ENCODE measurements around the gene GRIPAP1.
A peak's percentile ranks its signal among the peaks of the same experiment; 100 is the strongest.

GRIPAP1 gene

GRCh38 chrX:48937054-48937907 lies 64.8 kb downstream of the GRIPAP1 start:
- peaks cover 0 to 76% (median 42%) of the 10 kb centered on the region in 11 experiments; a peak in 16 of 22 replicates for H4K20me1 ChIP-seq
- H3K4me2 ChIP-seq, result peak overlapping the region; percentile 60 to 85 (median 73)
- H3K4me3 ChIP-seq, result peak overlapping the region in 6 of 10 experiments; percentile 7 to 55 (median 32); a peak in 9 of 20 replicates
- peaks cover 0 to 9% (median 6%) of the 10 kb centered on the region in 11 experiments; a peak in 8 of 22 replicates for H3K9me3 ChIP-seq (replicated peaks in 1 of 11)
- peaks cover 9 to 39% (median 26%) of the 10 kb centered on the region in 11 experiments for H3K36me3 ChIP-seq
- peaks cover 51 to 91% (median 66%) of the 10 kb centered on the region in 10 experiments for H3K4me1 ChIP-seq
- peaks cover 21 to 72% (median 58%) of the 10 kb centered on the region in 11 experiments; a peak in 20 of 22 replicates for H3K27me3 ChIP-seq
- H3K27ac ChIP-seq, result peak overlapping the region; percentile 14 to 92 (median 82)
- peak in 4 of 11 experiments; percentile 21 to 72 (median 32); a peak in 5 of 22 replicates for TF ChIP-seq Cebpa-rat (IDR thresholded peaks at IDR 0.05)
- H3K9ac ChIP-seq, result peak overlapping the region; percentile 52 to 80 (median 68); a peak in 21 of 22 replicates

- Histone ChIP-seq H3K27me3 (peaks cover 14 to 65% (median 52%) of the 10 kb centered on the region in 11 experiments; a peak in 20 of 22 replicates), H3K4me2 (peak overlapping the region; percentile 60 to 85 (median 73)), H3K9ac (peak overlapping the region; percentile 52 to 80 (median 68); a peak in 20 of 22 replicates), H4K20me1 (peaks cover 0 to 69% (median 42%) of the 10 kb centered on the region in 11 experiments; a peak in 16 of 22 replicates), H3K36me3 (peaks cover 9 to 40% (median 28%) of the 10 kb centered on the region in 11 experiments), H3K4me3 (peak overlapping the region in 2 of 10 experiments; percentile 33 to 42; a peak in 4 of 20 replicates), H3K9me3 (replicated peaks in 1 of 11) (peaks cover 0 to 9% (median 6%) of the 10 kb centered on the region in 11 experiments; a peak in 8 of 22 replicates), H3K27ac (peak overlapping the region; percentile 14 to 92 (median 82); a peak in 21 of 22 replicates), H3K4me1 (peaks cover 51 to 84% (median 64%) of the 10 kb centered on the region in 10 experiments)
- TF ChIP-seq Cebpa-rat (IDR thresholded peaks at IDR 0.05), result no peak
Observed at GRCh38 chrX:48936429-48937053, 65.5 kb downstream of the GRIPAP1 start.

- Histone ChIP-seq H3K4me1 (peaks cover 44 to 72% (median 52%) of the 10 kb centered on the region in 10 experiments), H4K20me1 (peaks cover 0 to 57% (median 32%) of the 10 kb centered on the region in 11 experiments; a peak in 16 of 22 replicates), H3K27ac (peak overlapping the region in 6 of 11 experiments; percentile 5 to 92 (median 90); a peak in 9 of 22 replicates), H3K4me3 (no peak overlapping the region), H3K36me3 (peaks cover 15 to 51% (median 31%) of the 10 kb centered on the region in 11 experiments), H3K27me3 (peaks cover 8 to 53% (median 43%) of the 10 kb centered on the region in 11 experiments; a peak in 20 of 22 replicates), H3K9me3 (replicated peaks in 1 of 11) (peaks cover 0 to 9% (median 6%) of the 10 kb centered on the region in 11 experiments; a peak in 8 of 22 replicates), H3K4me2 (peak overlapping the region in 5 of 11 experiments; percentile 13 to 85 (median 73); a peak in 10 of 22 replicates), H3K9ac (peak overlapping the region in 3 of 11 experiments; percentile 14 to 57 (median 24); a peak in 5 of 22 replicates)
- no peak for TF ChIP-seq Cebpa-rat (IDR thresholded peaks at IDR 0.05)
Observed at GRCh38 chrX:48935301-48935670, 66.8 kb downstream of the GRIPAP1 start.

GRCh38 chrX:48934581-48935300 lies 67.3 kb downstream of the GRIPAP1 start:
- Histone ChIP-seq H3K9me3 (replicated peaks in 1 of 11) (peaks cover 0 to 9% (median 6%) of the 10 kb centered on the region in 11 experiments; a peak in 8 of 22 replicates), H3K27me3 (peaks cover 8 to 47% (median 37%) of the 10 kb centered on the region in 11 experiments; a peak in 20 of 22 replicates), H3K4me3 (no peak overlapping the region), H3K4me1 (peaks cover 39 to 67% (median 47%) of the 10 kb centered on the region in 10 experiments), H3K9ac (peak overlapping the region in 3 of 11 experiments; percentile 14 to 57 (median 24); a peak in 5 of 22 replicates), H3K36me3 (peaks cover 15 to 57% (median 34%) of the 10 kb centered on the region in 11 experiments), H3K27ac (peak overlapping the region in 6 of 11 experiments; percentile 5 to 92 (median 90); a peak in 9 of 22 replicates), H4K20me1 (peaks cover 0 to 51% (median 27%) of the 10 kb centered on the region in 11 experiments; a peak in 16 of 22 replicates), H3K4me2 (peak overlapping the region in 5 of 11 experiments; percentile 13 to 85 (median 73); a peak in 10 of 22 replicates)
- no peak for TF ChIP-seq Cebpa-rat (IDR thresholded peaks at IDR 0.05)

- Histone ChIP-seq H3K4me3 (no peak overlapping the region), H3K27me3 (peaks cover 5 to 37% (median 28%) of the 10 kb centered on the region in 11 experiments; a peak in 20 of 22 replicates), H3K4me1 (peaks cover 29 to 57% (median 37%) of the 10 kb centered on the region in 10 experiments), H4K20me1 (peaks cover 0 to 41% (median 17%) of the 10 kb centered on the region in 11 experiments; a peak in 16 of 22 replicates), H3K27ac (peak overlapping the region in 3 of 11 experiments; percentile 12 to 26 (median 14); a peak in 2 of 22 replicates), H3K9ac (no peak overlapping the region), H3K4me2 (peak overlapping the region in 3 of 11 experiments; percentile 73 to 85 (median 73); a peak in 5 of 22 replicates), H3K36me3 (peaks cover 15 to 62% (median 34%) of the 10 kb centered on the region in 11 experiments), H3K9me3 (replicated peaks in 1 of 11) (peaks cover 0 to 9% (median 6%) of the 10 kb centered on the region in 11 experiments; a peak in 8 of 22 replicates)
- TF ChIP-seq Cebpa-rat (IDR thresholded peaks at IDR 0.05), result no peak
Observed at GRCh38 chrX:48933757-48934156, 68.3 kb downstream of the GRIPAP1 start.

GRCh38 chrX:48927736-48928382 lies 74.2 kb downstream of the GRIPAP1 start:
- Histone ChIP-seq H4K20me1 (peaks cover 0 to 27% (median 7%) of the 10 kb centered on the region in 11 experiments; a peak in 12 of 22 replicates), H3K36me3 (peaks cover 24 to 79% (median 42%) of the 10 kb centered on the region in 11 experiments), H3K27me3 (peaks cover 10 to 46% (median 39%) of the 10 kb centered on the region in 11 experiments; a peak in 21 of 22 replicates), H3K4me2 (peak overlapping the region in 3 of 11 experiments; percentile 11 to 40 (median 20); a peak in 6 of 22 replicates), H3K9me3 (replicated peaks in 1 of 11) (peaks cover 0 to 6% (median 3%) of the 10 kb centered on the region in 11 experiments; a peak in 8 of 22 replicates), H3K27ac (no peak overlapping the region), H3K4me3 (no peak overlapping the region), H3K4me1 (peaks cover 0 to 18% (median 5%) of the 10 kb centered on the region in 10 experiments; a peak in 6 of 20 replicates), H3K9ac (no peak overlapping the region)
- no peak for TF ChIP-seq Cebpa-rat (IDR thresholded peaks at IDR 0.05)

GRCh38 chrX:48927123-48927522 lies 74.9 kb downstream of the GRIPAP1 start:
- Histone ChIP-seq H3K4me1 (peaks cover 0 to 18% (median 5%) of the 10 kb centered on the region in 10 experiments; a peak in 7 of 20 replicates), H3K9ac (no peak overlapping the region), H3K4me2 (no peak overlapping the region; a peak in 2 of 22 replicates), H3K27ac (no peak overlapping the region), H3K9me3 (replicated peaks in 1 of 11) (no peaks in the 10 kb centered on the region), H3K4me3 (no peak overlapping the region), H3K36me3 (peaks cover 24 to 79% (median 43%) of the 10 kb centered on the region in 11 experiments), H3K27me3 (peaks cover 17 to 53% (median 47%) of the 10 kb centered on the region in 11 experiments; a peak in 21 of 22 replicates), H4K20me1 (peaks cover 0 to 31% (median 10%) of the 10 kb centered on the region in 11 experiments; a peak in 14 of 22 replicates)
- no peak for TF ChIP-seq Cebpa-rat (IDR thresholded peaks at IDR 0.05)

All from BLaER1 treated with 17β-estradiol and CSF1 and Interleukin-3, amounts not matched to agents 10 nM and 100 nM (cell line).